ENCODE results near the gene RNF157. TPM values are rescaled to one million over a fixed set of nuclear protein-coding genes. Genes with fewer than 3 reads are reported as not detected.

The RNF157 gene
- total and polyA plus RNA-seq, 10 of the 15 experiments (the other 5 are each of a cell fraction or from before 2014, with no cell fraction given), result 1.4 to 15.9 (median 9.6) TPM

DNA sequence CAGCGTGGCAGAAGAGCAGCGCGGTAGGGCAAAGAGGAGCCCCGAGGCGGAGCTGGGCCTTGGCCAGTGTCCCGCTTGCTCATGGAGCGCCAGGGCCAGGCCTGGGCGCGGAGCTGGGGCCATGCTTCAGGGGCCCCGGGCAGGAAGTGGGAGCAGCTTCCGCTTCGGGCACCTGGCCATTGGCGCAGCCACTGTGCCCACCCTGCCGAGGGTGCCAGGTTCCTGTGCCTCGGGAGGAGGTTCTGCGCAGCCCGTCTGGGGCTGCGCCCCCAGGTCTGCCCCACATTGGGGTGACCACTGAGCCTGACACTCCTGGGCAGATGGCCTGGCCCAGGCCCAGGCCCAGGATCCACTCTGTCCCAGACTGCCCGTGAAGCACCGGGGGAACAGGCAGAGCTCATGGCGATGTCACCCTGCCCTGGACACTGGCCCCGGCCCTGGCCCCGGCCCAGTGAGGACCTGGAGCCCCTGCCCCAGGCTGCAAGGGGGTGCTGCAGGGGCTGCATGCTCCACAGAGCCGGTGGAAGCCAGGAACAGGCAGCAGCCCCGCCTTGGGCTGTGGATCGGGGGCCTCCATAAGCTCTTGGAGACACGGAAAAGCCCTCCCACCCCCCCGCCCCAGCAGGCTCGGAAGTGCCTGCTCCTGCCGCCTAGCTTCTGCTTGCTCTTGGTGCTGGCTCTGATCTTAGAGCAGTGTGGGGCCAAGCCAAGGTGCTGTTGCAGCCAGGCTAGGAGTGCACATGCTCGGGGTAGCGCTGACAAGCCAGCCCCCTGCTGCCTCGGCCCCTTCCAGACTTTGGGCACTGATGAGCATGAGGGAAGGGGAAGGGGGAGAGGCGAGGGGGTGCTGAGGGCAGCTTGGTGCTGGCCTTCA lies 63.4 kb downstream of the RNF157 start:
- Histone ChIP-seq H3K9me3 (replicated peaks; ENCODE audit: control insufficient read depth, insufficient read depth, low read length) (no peaks in the 10 kb centered on the region; the same call in 2 of the 3 replicates), H3K79me2 (ENCODE audit: control insufficient read depth, insufficient read depth, low read length) (no peaks in the 10 kb centered on the region), H3K27ac (ENCODE audit: control insufficient read depth, insufficient read depth) (no peak overlapping the region), H2AFZ (ENCODE audit: control insufficient read depth, low read depth, low read length) (no peak overlapping the region), H3K36me3 (ENCODE audit: control insufficient read depth in 2 of 2, insufficient read depth in 2 of 2, low read length in 1 of 2) (no peaks in the 10 kb centered on the region), H3K4me3 (no peak overlapping the region), H3K9ac (ENCODE audit: control insufficient read depth, insufficient read depth, low read length) (no peak overlapping the region), H3K4me1 (ENCODE audit: control insufficient read depth, insufficient read depth, low read length) (peaks cover 8% of the 10 kb centered on the region), H3K27me3 (replicated peaks in 1 of 2; ENCODE audit: control insufficient read depth in 2 of 2, insufficient read depth in 2 of 2, low read length in 1 of 2) (no peaks in the 10 kb centered on the region), H3K4me2 (ENCODE audit: control insufficient read depth, insufficient read depth) (no peak overlapping the region), H4K20me1 (ENCODE audit: control insufficient read depth, insufficient read depth) (no peaks in the 10 kb centered on the region)
- BruUV-seq (replicated peaks), result no TSS peak
- ChIA-PET SMC1A (ENCODE audit: uncharacterized antibody, unreplicated experiment) (interaction anchor here (1.6 to 5.7 kb wide), 3 partner anchors 35 to 102 kb away, joined by 6 to 77 read pairs (median 20); partner anchors contain the start of gene FOXJ1), CTCF (interaction anchor here (0.8 to 12.6 kb wide), 6 partner anchors 17 to 104 kb away, joined by 3 to 162 read pairs (median 35); partner anchors contain the start of gene UBALD2), RAD21 (ENCODE audit: unreplicated experiment) (interaction anchor here (0.8 to 17.4 kb wide), 4 partner anchors 53 to 316 kb away, joined by 3 to 419 read pairs (median 64); partner anchors contain the start of gene UBALD2), POLR2A (interaction anchor here (16.8 kb wide), 1 partner anchor 90 kb away, joined by 427 read pairs; the partner anchor contains the start of gene UBALD2)
- intact Hi-C loops (cut with micrococcal nuclease; ENCODE audit: unreplicated experiment) (no loop called here), in situ Hi-C loops (cut with MboI) (no loop called here)
- ATAC-seq (no peak), FAIRE-seq (no peak), DNase-seq (ENCODE audit: low read depth, low spot score) (no peak)
- WGBS (ENCODE audit: insufficient coverage, insufficient replicate concordance, low lambda C conversion rate, missing lambda C conversion rate), result 90% methylated on average over 31 of the region's 34 CpGs
- TF ChIP-seq, protein P1, sequence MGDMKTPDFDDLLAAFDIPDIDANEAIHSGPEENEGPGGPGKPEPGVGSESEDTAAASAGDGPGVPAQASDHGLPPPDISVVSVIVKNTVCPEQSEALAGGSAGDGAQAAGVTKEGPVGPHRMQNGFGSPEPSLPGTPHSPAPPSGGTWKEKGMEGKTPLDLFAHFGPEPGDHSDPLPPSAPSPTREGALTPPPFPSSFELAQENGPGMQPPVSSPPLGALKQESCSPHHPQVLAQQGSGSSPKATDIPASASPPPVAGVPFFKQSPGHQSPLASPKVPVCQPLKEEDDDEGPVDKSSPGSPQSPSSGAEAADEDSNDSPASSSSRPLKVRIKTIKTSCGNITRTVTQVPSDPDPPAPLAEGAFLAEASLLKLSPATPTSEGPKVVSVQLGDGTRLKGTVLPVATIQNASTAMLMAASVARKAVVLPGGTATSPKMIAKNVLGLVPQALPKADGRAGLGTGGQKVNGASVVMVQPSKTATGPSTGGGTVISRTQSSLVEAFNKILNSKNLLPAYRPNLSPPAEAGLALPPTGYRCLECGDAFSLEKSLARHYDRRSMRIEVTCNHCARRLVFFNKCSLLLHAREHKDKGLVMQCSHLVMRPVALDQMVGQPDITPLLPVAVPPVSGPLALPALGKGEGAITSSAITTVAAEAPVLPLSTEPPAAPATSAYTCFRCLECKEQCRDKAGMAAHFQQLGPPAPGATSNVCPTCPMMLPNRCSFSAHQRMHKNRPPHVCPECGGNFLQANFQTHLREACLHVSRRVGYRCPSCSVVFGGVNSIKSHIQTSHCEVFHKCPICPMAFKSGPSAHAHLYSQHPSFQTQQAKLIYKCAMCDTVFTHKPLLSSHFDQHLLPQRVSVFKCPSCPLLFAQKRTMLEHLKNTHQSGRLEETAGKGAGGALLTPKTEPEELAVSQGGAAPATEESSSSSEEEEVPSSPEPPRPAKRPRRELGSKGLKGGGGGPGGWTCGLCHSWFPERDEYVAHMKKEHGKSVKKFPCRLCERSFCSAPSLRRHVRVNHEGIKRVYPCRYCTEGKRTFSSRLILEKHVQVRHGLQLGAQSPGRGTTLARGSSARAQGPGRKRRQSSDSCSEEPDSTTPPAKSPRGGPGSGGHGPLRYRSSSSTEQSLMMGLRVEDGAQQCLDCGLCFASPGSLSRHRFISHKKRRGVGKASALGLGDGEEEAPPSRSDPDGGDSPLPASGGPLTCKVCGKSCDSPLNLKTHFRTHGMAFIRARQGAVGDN (IDR thresholded peaks at IDR 0.05), result no peak
- TF ChIP-seq CBFB (IDR thresholded peaks at IDR 0.05; ENCODE audit: low read depth) (no peak), HCFC1 (IDR thresholded peaks at IDR 0.05; ENCODE audit: low read length) (no peak), RUNX3 (IDR thresholded peaks at IDR 0.05; ENCODE audit: low read length) (no peak), RB1 (IDR thresholded peaks at IDR 0.05; ENCODE audit: borderline replicate concordance) (no peak), ZNF274 (IDR thresholded peaks at IDR 0.05; ENCODE audit: insufficient read depth, insufficient read length) (no peak), PAX5 (IDR thresholded peaks at IDR 0.05; ENCODE audit: borderline replicate concordance, low read depth, low read length) (no peak)
- TF ChIP-seq, protein P2, sequence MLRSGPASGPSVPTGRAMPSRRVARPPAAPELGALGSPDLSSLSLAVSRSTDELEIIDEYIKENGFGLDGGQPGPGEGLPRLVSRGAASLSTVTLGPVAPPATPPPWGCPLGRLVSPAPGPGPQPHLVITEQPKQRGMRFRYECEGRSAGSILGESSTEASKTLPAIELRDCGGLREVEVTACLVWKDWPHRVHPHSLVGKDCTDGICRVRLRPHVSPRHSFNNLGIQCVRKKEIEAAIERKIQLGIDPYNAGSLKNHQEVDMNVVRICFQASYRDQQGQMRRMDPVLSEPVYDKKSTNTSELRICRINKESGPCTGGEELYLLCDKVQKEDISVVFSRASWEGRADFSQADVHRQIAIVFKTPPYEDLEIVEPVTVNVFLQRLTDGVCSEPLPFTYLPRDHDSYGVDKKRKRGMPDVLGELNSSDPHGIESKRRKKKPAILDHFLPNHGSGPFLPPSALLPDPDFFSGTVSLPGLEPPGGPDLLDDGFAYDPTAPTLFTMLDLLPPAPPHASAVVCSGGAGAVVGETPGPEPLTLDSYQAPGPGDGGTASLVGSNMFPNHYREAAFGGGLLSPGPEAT (IDR thresholded peaks at IDR 0.05; ENCODE audit: low read depth), result no peak
- TF ChIP-seq, protein P3, sequence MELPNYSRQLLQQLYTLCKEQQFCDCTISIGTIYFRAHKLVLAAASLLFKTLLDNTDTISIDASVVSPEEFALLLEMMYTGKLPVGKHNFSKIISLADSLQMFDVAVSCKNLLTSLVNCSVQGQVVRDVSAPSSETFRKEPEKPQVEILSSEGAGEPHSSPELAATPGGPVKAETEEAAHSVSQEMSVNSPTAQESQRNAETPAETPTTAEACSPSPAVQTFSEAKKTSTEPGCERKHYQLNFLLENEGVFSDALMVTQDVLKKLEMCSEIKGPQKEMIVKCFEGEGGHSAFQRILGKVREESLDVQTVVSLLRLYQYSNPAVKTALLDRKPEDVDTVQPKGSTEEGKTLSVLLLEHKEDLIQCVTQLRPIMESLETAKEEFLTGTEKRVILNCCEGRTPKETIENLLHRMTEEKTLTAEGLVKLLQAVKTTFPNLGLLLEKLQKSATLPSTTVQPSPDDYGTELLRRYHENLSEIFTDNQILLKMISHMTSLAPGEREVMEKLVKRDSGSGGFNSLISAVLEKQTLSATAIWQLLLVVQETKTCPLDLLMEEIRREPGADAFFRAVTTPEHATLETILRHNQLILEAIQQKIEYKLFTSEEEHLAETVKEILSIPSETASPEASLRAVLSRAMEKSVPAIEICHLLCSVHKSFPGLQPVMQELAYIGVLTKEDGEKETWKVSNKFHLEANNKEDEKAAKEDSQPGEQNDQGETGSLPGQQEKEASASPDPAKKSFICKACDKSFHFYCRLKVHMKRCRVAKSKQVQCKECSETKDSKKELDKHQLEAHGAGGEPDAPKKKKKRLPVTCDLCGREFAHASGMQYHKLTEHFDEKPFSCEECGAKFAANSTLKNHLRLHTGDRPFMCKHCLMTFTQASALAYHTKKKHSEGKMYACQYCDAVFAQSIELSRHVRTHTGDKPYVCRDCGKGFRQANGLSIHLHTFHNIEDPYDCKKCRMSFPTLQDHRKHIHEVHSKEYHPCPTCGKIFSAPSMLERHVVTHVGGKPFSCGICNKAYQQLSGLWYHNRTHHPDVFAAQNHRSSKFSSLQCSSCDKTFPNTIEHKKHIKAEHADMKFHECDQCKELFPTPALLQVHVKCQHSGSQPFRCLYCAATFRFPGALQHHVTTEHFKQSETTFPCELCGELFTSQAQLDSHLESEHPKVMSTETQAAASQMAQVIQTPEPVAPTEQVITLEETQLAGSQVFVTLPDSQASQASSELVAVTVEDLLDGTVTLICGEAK (IDR thresholded peaks at IDR 0.05; ENCODE audit: borderline replicate concordance), result no peak

Measured in GM12878 (cell line).